K562 (cell line): Measurements from ENCODE around the gene METTL23. TPM values are rescaled to one million over a fixed set of nuclear protein-coding genes. Genes with fewer than 3 reads are reported as not detected.

Experiments used
- ATF1 ChIP-seq, 2 experiments: fragments of 450-650 bp in 1 of 2; IDR thresholded peaks; 2 replicates each; pipeline ENCODE4 v1.6.1; 2016; ENCODE audit warnings: missing compliant biosample characterization in 1 of 2, missing genetic modification characterization in 1 of 2
- BHLHE40 ChIP-seq: IDR thresholded peaks from 2 replicates; pipeline ENCODE4 v1.6.1; 2011; ENCODE audit warnings: low read length, improper control_type of control experiment
- CBX5 ChIP-seq: IDR thresholded peaks from 2 replicates; pipeline ENCODE4 v1.6.1; 2014; ENCODE audit warnings: low read depth, borderline replicate concordance
- CEBPG ChIP-seq, 3 experiments: fragments of 200-800 bp in 1 of 3; sonication (Bioruptor generic) in 1 of 3; sonication (generic) in 1 of 3; formaldehyde crosslinking in 1 of 3; IDR thresholded peaks in 2 of 3; conservative IDR thresholded peaks in 1 of 3; 2 replicates each; pipeline versions ENCODE4 v1.6.1 to v1.8.0; 2016 to 2022; ENCODE audit warnings: missing compliant biosample characterization in 2 of 3, missing genetic modification characterization in 2 of 3, mild to moderate bottlenecking in 1 of 3, missing genetic modification reagents in 1 of 3
- CREB1 ChIP-seq, 2 experiments: sonication (generic) in 1 of 2; formaldehyde crosslinking in 1 of 2; IDR thresholded peaks; 2 replicates each; pipeline versions ENCODE4 v1.6.1 to v1.8.0; 2012 to 2022; ENCODE audit warnings: inconsistent platforms in 1 of 2, mild to moderate bottlenecking in 1 of 2, missing genetic modification reagents in 1 of 2, moderate library complexity in 1 of 2
- ESRRA ChIP-seq: fragments of 450-650 bp; IDR thresholded peaks from 2 replicates; pipeline ENCODE4 v1.6.1; 2014; ENCODE audit warnings: low read depth, mild to moderate bottlenecking, moderate library complexity, borderline replicate concordance
- FOSL1 ChIP-seq: fragments of 200-800 bp; sonication (Bioruptor generic); conservative IDR thresholded peaks from 2 replicates; pipeline ENCODE4 v1.6.1; 2016; ENCODE audit warnings: missing genetic modification characterization, missing compliant biosample characterization
- FOXA1 ChIP-seq: fragments of 450-650 bp; IDR thresholded peaks from 2 replicates; pipeline ENCODE4 v1.6.1; 2016; ENCODE audit warnings: mild to moderate bottlenecking, borderline replicate concordance
- IRF2 ChIP-seq: sonication (generic); formaldehyde crosslinking; IDR thresholded peaks from 2 replicates; pipeline ENCODE4 v1.8.1; 2022; ENCODE audit warnings: mild to moderate bottlenecking, missing genetic modification reagents
- KAT8 ChIP-seq: fragments of 450-650 bp; IDR thresholded peaks from 2 replicates; pipeline ENCODE4 v1.6.1; 2016; ENCODE audit warnings: low read depth, mild to moderate bottlenecking
- MAZ ChIP-seq, 2 experiments: fragments of 450-650 bp in 1 of 2; sonication (generic) in 1 of 2; formaldehyde crosslinking; IDR thresholded peaks in 1 of 2; conservative IDR thresholded peaks in 1 of 2; 2 replicates each; pipeline versions ENCODE4 v1.4.0 to v1.5.0; 2020; ENCODE audit warnings: mild to moderate bottlenecking in 1 of 2, missing genetic modification reagents in 1 of 2
- NCOA2 ChIP-seq, 2 experiments: fragments of 450-650 bp; IDR thresholded peaks; 2 replicates each; pipeline ENCODE4 v1.6.1; 2018; ENCODE audit warnings: mild to moderate bottlenecking in 2 of 2, moderate library complexity in 1 of 2; ENCODE audit not compliant: partially characterized antibody in 2 of 2
- PRMT5 ChIP-seq: sonication (generic); formaldehyde crosslinking; IDR thresholded peaks from 2 replicates; pipeline ENCODE4 v1.5.0; 2020; ENCODE audit warnings: missing genetic modification reagents
- RBM22 ChIP-seq: fragments of 200-400 bp; formaldehyde crosslinking; IDR thresholded peaks from 2 replicates; pipeline ENCODE4 v1.6.1; 2018; ENCODE audit warnings: low read length, low read depth; ENCODE audit not compliant: poor library complexity, severe bottlenecking
- SAP30 ChIP-seq: fragments of 200-600 bp; sonication (generic); IDR thresholded peaks from 2 replicates; pipeline ENCODE4 v1.6.1; 2012; ENCODE audit warnings: borderline replicate concordance, low read depth, mild to moderate bottlenecking, moderate library complexity, low read length, control low read depth, inconsistent platforms; ENCODE audit not compliant: insufficient read depth, poor library complexity, severe bottlenecking
- SMC3 ChIP-seq: conservative IDR thresholded peaks from 2 replicates; pipeline ENCODE4 v1.6.1; 2011; ENCODE audit warnings: low read depth, low read length, improper control_type of control experiment; ENCODE audit not compliant: insufficient read depth
- SP1 ChIP-seq: sonication (generic); formaldehyde crosslinking; IDR thresholded peaks from 2 replicates; pipeline ENCODE4 v1.8.1; 2022; ENCODE audit warnings: mild to moderate bottlenecking, missing genetic modification reagents
- ZBTB7A ChIP-seq: IDR thresholded peaks from 2 replicates; pipeline ENCODE4 v1.6.1; 2011; ENCODE audit warnings: low read depth, mild to moderate bottlenecking, low read length, moderate library complexity, borderline replicate concordance; ENCODE audit not compliant: control insufficient read depth
- ZC3H8 ChIP-seq: fragments of 450-650 bp; IDR thresholded peaks from 2 replicates; pipeline ENCODE4 v1.6.1; 2017
- ZNF12 ChIP-seq: sonication (generic); formaldehyde crosslinking; IDR thresholded peaks from 2 replicates; pipeline ENCODE4 v1.4.0; 2020; ENCODE audit warnings: mild to moderate bottlenecking, missing genetic modification reagents
- ZNF239 ChIP-seq: fragments of 250-450 bp; sonication (Bioruptor Pico); IDR thresholded peaks from 2 replicates; pipeline ENCODE4 v1.4.0; 2020; ENCODE audit warnings: mild to moderate bottlenecking
- ZNF586 ChIP-seq: fragments of 450-650 bp; formaldehyde crosslinking; conservative IDR thresholded peaks from 2 replicates; pipeline ENCODE4 v1.4.0; 2020; ENCODE audit warnings: mild to moderate bottlenecking, moderate library complexity
- ZZZ3 ChIP-seq: fragments of 450-650 bp; IDR thresholded peaks from 2 replicates; pipeline ENCODE4 v1.6.1; 2016; ENCODE audit warnings: antibody characterized with exemption, mild to moderate bottlenecking, moderate library complexity
- polyA plus RNA-seq, 8 experiments: library from polyadenylated mRNA; depleted of rRNA in 4 of 8; stranded (reverse) in 5 of 8; unstranded in 3 of 8; fragments of >200 nt; fragmentation: Nextera tagmentation in 2 of 8; fragmentation: Illumina TruSeq in 1 of 8; extraction: Ambion mirVana in 2 of 8; extraction: Trizol in 1 of 8; gene quantifications; 2 replicates each; pipeline versions ENCODE4 v1.2.1 to v1.2.3, GENCODE V29; 2011 to 2014; ENCODE audit warnings: inconsistent platforms in 1 of 8, missing spikeins in 1 of 8
- total RNA-seq, 7 experiments: library from RNA; depleted of rRNA in 6 of 7; stranded (reverse); fragments of >200 nt in 6 of 7; fragmentation: Illumina TruSeq in 2 of 7; extraction: Trizol in 2 of 7; gene quantifications; 2 replicates each; pipeline versions ENCODE4 v1.2.1 to v1.2.3, GENCODE V29; 2011 to 2021; ENCODE audit warnings: low replicate concordance in 1 of 7
- TF ChIP-seq, protein P1 (sequence below): fragments of 250-450 bp; sonication (Bioruptor Pico); IDR thresholded peaks from 2 replicates; pipeline ENCODE4 v1.5.0; 2020; ENCODE audit warnings: mild to moderate bottlenecking
- TF ChIP-seq, protein P2 (sequence below), 2 experiments: IDR thresholded peaks; 2 replicates each; pipeline ENCODE4 v1.6.1; 2011; ENCODE audit warnings: borderline replicate concordance in 1 of 2, control low read depth in 1 of 2, low read depth in 1 of 2, low read length in 1 of 2, mild to moderate bottlenecking in 1 of 2, mixed read lengths in 1 of 2, moderate library complexity in 1 of 2; ENCODE audit not compliant: insufficient read depth in 1 of 2, insufficient read length in 1 of 2, poor library complexity in 1 of 2, severe bottlenecking in 1 of 2; ENCODE audit errors: extremely low read depth in 1 of 2

Gene METTL23
- total and polyA plus RNA-seq, 9 of the 15 experiments (the other 6 are each of a cell fraction or from before 2014, with no cell fraction given) = 29.4 to 67.3 (median 41.6) TPM

DNA sequence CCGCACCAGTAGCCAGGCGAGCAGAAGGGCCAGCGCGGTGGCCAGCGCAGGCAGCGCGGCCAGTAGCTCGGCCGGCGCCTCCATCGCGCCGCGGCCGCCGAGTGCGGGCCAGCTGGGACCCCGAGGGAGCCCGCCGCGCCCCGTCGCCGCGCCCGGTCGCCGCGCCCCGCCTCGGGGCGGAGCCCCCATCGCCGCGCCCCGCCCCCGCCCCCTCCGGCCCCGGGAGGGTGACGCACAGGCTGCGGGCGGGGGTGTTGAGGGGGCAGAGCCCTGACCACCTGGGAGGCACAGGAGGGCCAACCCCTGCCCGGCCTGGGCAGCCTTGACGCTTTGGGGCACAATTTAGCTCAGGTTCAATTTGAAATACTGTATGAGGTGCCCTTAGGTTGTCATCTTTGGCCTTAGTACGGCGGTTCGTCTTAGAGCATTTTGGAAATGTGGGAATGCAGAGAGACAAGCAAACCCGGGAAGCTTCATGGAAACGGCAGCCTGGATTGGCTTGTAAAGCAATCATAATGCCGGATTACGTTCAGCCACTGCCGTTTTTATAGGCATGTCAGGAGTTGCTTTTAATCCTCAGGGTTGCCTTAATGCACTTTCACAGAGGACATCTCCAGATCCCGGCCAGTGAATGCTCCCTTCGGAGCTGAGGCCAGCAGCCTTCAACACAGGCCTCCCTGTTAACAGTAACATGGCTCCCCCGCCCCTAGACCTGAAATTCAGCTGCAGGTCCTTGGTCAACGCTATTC is 15.6 kb upstream of the METTL23 start, which contains the start of gene MXRA7 (continued):
- peak; percentile 72 for TF ChIP-seq FOSL1
- no peak for TF ChIP-seq RBM22
- TF ChIP-seq NCOA2 (IDR thresholded peaks at IDR 0.05; ENCODE audit: partially characterized antibody in 2 of 2) = no peak
- TF ChIP-seq CEBPG (CRISPR knock-in tag; IDR thresholded peaks at IDR 0.05) = no peak
- no peak for TF ChIP-seq CEBPG (tag; conservative IDR thresholded peaks at IDR 0.05 in 1 of 2, IDR thresholded peaks at IDR 0.05 in 1 of 2)
- TF ChIP-seq, protein P1, sequence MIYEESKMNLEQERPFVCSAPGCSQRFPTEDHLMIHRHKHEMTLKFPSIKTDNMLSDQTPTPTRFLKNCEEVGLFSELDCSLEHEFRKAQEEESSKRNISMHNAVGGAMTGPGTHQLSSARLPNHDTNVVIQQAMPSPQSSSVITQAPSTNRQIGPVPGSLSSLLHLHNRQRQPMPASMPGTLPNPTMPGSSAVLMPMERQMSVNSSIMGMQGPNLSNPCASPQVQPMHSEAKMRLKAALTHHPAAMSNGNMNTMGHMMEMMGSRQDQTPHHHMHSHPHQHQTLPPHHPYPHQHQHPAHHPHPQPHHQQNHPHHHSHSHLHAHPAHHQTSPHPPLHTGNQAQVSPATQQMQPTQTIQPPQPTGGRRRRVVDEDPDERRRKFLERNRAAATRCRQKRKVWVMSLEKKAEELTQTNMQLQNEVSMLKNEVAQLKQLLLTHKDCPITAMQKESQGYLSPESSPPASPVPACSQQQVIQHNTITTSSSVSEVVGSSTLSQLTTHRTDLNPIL (CRISPR knock-in tag) = no peak
- no peak for TF ChIP-seq BHLHE40
- TF ChIP-seq ZNF239 = no peak
- no peak for TF ChIP-seq IRF2 (CRISPR knock-in tag)
- TF ChIP-seq, protein P2, sequence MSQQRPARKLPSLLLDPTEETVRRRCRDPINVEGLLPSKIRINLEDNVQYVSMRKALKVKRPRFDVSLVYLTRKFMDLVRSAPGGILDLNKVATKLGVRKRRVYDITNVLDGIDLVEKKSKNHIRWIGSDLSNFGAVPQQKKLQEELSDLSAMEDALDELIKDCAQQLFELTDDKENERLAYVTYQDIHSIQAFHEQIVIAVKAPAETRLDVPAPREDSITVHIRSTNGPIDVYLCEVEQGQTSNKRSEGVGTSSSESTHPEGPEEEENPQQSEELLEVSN (IDR thresholded peaks at IDR 0.05; ENCODE audit: borderline replicate concordance in 1 of 2, extremely low read depth in 1 of 2, insufficient read depth in 1 of 2, insufficient read length in 1 of 2, low read depth in 1 of 2, low read length in 1 of 2, poor library complexity in 1 of 2, severe bottlenecking in 1 of 2) = peak in 1 of 2 experiments; percentile 12
- no peak for TF ChIP-seq ESRRA
- no peak for TF ChIP-seq ZNF586 (CRISPR knock-in tag)
- no peak for TF ChIP-seq ZC3H8
- no peak for TF ChIP-seq ATF1 (CRISPR knock-in tag; IDR thresholded peaks at IDR 0.05)
- TF ChIP-seq ATF1 (tag; IDR thresholded peaks at IDR 0.05) = peak; percentile 27
- no peak for TF ChIP-seq SP1 (CRISPR knock-in tag)
- no peak for TF ChIP-seq KAT8
- no peak for TF ChIP-seq SAP30
- TF ChIP-seq ZZZ3 = no peak
- no peak for TF ChIP-seq CBX5
- TF ChIP-seq SMC3 = no peak
- 0 out of 2 replicates have a peak, but pooled peaks have one; percentile 28 for TF ChIP-seq CREB1 (IDR thresholded peaks at IDR 0.05)
- peak; percentile 30; the same call in 1 of the 2 replicates for TF ChIP-seq CREB1 (CRISPR knock-in tag; IDR thresholded peaks at IDR 0.05)
- no peak for TF ChIP-seq PRMT5 (CRISPR knock-in tag)
- no peak for TF ChIP-seq ZNF12 (CRISPR knock-in tag)
- peak; percentile 46 to 74; a peak in 3 of 4 replicates for TF ChIP-seq MAZ (CRISPR knock-in tag; conservative IDR thresholded peaks at IDR 0.05 in 1 of 2, IDR thresholded peaks at IDR 0.05 in 1 of 2)
- peak; percentile 51; the same call in 1 of the 2 replicates for TF ChIP-seq ZBTB7A
- TF ChIP-seq FOXA1 = no peak
